HG03025 (cell line): Measurements from ENCODE around the gene GUSB.

Experiments used
- ATAC-seq: cut with Tn5 transposase; IDR thresholded peaks from one replicate; pipeline ENCODE4 v1.9.1; 2021; ENCODE audit warnings: mild to moderate bottlenecking, moderate library complexity; ENCODE audit not compliant: unreplicated experiment, low FRiP score

GUSB gene

GRCh38 chr7:65938336-65938895 lies 43.6 kb downstream of the GUSB start:
- ATAC-seq = no peak

GRCh38 chr7:65937296-65937695 lies 44.7 kb downstream of the GUSB start:
- ATAC-seq = no peak

- ATAC-seq = no peak
Observed at GRCh38 chr7:65931685-65932084, 50.3 kb downstream of the GUSB start.

GRCh38 chr7:65927489-65928448 lies 54.2 kb downstream of the GUSB start:
- ATAC-seq = no peak

GRCh38 chr7:65926588-65926987 lies 55.4 kb downstream of the GUSB start:
- no peak for ATAC-seq

- ATAC-seq = no peak
Observed at GRCh38 chr7:65925040-65925439, 57.0 kb downstream of the GUSB start.

GRCh38 chr7:65924193-65924592 lies 57.8 kb downstream of the GUSB start:
- no peak for ATAC-seq

- no peak for ATAC-seq
Observed at GRCh38 chr7:65923316-65923715, 58.7 kb downstream of the GUSB start.

- ATAC-seq = no peak
Observed at GRCh38 chr7:65915921-65916657, 65.9 kb downstream of the GUSB start.

GRCh38 chr7:65912237-65912636 lies 69.8 kb downstream of the GUSB start:
- no peak for ATAC-seq
